SH-SY5Y (cell line): ENCODE measurements around the gene CCDC136.

Experiments used
- GATA2 ChIP-seq: IDR thresholded peaks from 2 replicates; pipeline ENCODE4 v1.6.1; 2011; ENCODE audit warnings: mild to moderate bottlenecking, low read depth, low read length
- GATA3 ChIP-seq: IDR thresholded peaks from 2 replicates; pipeline ENCODE4 v1.6.1; 2011; ENCODE audit warnings: low read depth, mild to moderate bottlenecking, low read length, moderate library complexity

GRCh38 chr7:128810997-128811396 is 19.2 kb downstream of the CCDC136 start:
- TF ChIP-seq GATA2 (no peak), GATA3 (no peak)
